ENCODE measurements around the gene KCNT2. TPM values are rescaled to one million over a fixed set of nuclear protein-coding genes. Genes with fewer than 3 reads are reported as not detected.

Gene KCNT2
- total RNA-seq, 1 experiment from 2014 or later = 9.1 TPM

DNA sequence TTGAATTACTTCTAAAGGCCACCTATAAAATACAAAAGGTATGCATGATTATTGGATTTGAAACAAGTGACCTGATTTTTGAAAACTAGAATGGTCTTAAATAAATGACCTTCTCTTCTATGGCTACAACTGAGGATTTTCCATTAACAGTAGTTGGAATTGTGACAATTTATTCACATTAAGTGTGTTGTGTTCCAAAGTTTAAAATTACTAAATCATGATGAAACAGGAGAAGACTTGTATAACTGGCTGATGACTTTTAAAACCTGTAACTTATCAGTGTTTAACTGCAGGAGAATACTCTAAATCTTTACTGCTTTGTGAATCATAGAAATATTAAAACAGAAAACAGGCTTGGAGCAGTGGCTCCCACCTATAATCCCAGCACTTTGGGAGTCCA, 4.6 kb downstream of the KCNT2 start:
- H3K4ac ChIP-seq (ENCODE audit: low read depth, low read length) = no peak overlapping the region
- no peak overlapping the region for H2BK12ac ChIP-seq (ENCODE audit: insufficient read length, low read depth, low read length)
- H3K18ac ChIP-seq (ENCODE audit: insufficient read length, low read depth, low read length) = no peak overlapping the region
- no peak overlapping the region for H3K56ac ChIP-seq (ENCODE audit: insufficient read length, low read depth, low read length)
- Mint-ChIP-seq H3K27ac (no peak overlapping the region; a peak in 1 of 7 replicates), H3K36me3 (ENCODE audit: insufficient read depth in 1 of 3, low read depth in 3 of 3) (peaks cover 4 to 13% (median 10%) of the 10 kb centered on the region in 3 experiments; a peak in 4 of 7 replicates), H3K4me1 (peaks cover 23 to 27% of the 10 kb centered on the region in 2 experiments), H3K27me3 (ENCODE audit: low read depth) (no peaks in the 10 kb centered on the region), H3K4me3 (no peak overlapping the region), H3K9me3 (no peaks in the 10 kb centered on the region)
- no peak overlapping the region for H2AFZ ChIP-seq (ENCODE audit: low read length)
- H2AK5ac ChIP-seq (ENCODE audit: insufficient read length, low read length) = no peak overlapping the region
- H3K79me2 ChIP-seq (ENCODE audit: insufficient read depth, low read length) = peaks cover 23% of the 10 kb centered on the region
- no peak overlapping the region for H2BK120ac ChIP-seq (ENCODE audit: low read depth, low read length, poor library complexity, severe bottlenecking)
- H3K14ac ChIP-seq (ENCODE audit: insufficient read depth, low read length) = no peak overlapping the region
- no peaks in the 10 kb centered on the region for H3K23me2 ChIP-seq (ENCODE audit: insufficient read length, low read depth, low read length, poor library complexity, severe bottlenecking)
- H3K4me1 ChIP-seq (ENCODE audit: insufficient read depth, low read length) = no peaks in the 10 kb centered on the region; the same call in 1 of the 2 replicates
- no peak overlapping the region for H3K23ac ChIP-seq (ENCODE audit: insufficient read length, low read depth, low read length)
- H4K8ac ChIP-seq (replicated peaks; ENCODE audit: insufficient read length, low read depth, low read length) = no peak overlapping the region
- no peak overlapping the region for H2BK20ac ChIP-seq (ENCODE audit: low read depth, low read length, poor library complexity, severe bottlenecking)
- no peak for DNase-seq
- no peaks in the 10 kb centered on the region for H3K9me3 ChIP-seq (ENCODE audit: control insufficient read depth, low read depth, low read length)
- H4K5ac ChIP-seq (ENCODE audit: insufficient read length, low read depth, low read length) = no peak overlapping the region
- no peak overlapping the region for H3K4me2 ChIP-seq (ENCODE audit: insufficient read depth, insufficient read length, low read length)
- H3K9ac ChIP-seq (ENCODE audit: extremely low read depth, insufficient read length, low read length) = no peak overlapping the region
- no peak overlapping the region for H2BK15ac ChIP-seq (ENCODE audit: low read depth, low read length)
- H4K91ac ChIP-seq (ENCODE audit: insufficient read length, low read depth, low read length) = no peak overlapping the region
- H3K27me3 ChIP-seq (ENCODE audit: insufficient read depth, low read length) = no peaks in the 10 kb centered on the region
- no peaks in the 10 kb centered on the region for H3K79me1 ChIP-seq (ENCODE audit: insufficient read depth, low read depth, low read length, poor library complexity, severe bottlenecking)
- H2BK5ac ChIP-seq (ENCODE audit: insufficient read length, low read length) = no peak overlapping the region
- no peak overlapping the region for H3T11ph ChIP-seq (ENCODE audit: low read length)
- TF ChIP-seq, protein P1, sequence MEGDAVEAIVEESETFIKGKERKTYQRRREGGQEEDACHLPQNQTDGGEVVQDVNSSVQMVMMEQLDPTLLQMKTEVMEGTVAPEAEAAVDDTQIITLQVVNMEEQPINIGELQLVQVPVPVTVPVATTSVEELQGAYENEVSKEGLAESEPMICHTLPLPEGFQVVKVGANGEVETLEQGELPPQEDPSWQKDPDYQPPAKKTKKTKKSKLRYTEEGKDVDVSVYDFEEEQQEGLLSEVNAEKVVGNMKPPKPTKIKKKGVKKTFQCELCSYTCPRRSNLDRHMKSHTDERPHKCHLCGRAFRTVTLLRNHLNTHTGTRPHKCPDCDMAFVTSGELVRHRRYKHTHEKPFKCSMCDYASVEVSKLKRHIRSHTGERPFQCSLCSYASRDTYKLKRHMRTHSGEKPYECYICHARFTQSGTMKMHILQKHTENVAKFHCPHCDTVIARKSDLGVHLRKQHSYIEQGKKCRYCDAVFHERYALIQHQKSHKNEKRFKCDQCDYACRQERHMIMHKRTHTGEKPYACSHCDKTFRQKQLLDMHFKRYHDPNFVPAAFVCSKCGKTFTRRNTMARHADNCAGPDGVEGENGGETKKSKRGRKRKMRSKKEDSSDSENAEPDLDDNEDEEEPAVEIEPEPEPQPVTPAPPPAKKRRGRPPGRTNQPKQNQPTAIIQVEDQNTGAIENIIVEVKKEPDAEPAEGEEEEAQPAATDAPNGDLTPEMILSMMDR (conservative IDR thresholded peaks at IDR 0.05) = no peak
- H4K20me1 ChIP-seq (ENCODE audit: control insufficient read depth, insufficient read depth, insufficient read length) = no peaks in the 10 kb centered on the region
- no peak overlapping the region for H3K27ac ChIP-seq (ENCODE audit: insufficient read length, low read depth, low read length)

All from H9 (cell line).